Breast epithelium (tissue), 4 donors: Measurements from ENCODE around the gene SCG5. TPM values are rescaled to one million over a fixed set of nuclear protein-coding genes. Genes with fewer than 3 reads are reported as not detected.

Experiments used
- DNase-seq, 2 donors: peaks; one replicate each; pipeline ENCODE4 v3.0.0-alpha.2; 2019; ENCODE audit warnings: low spot score in 2 of 2
- H3K27ac ChIP-seq, 2 donors: fragments of 200-600 bp; sonication (generic) in 1 of 2; one replicate each; pipeline ENCODE4 v1.5.1; 2016 to 2019; ENCODE audit warnings: mild to moderate bottlenecking in 1 of 2
- H3K27me3 ChIP-seq, 2 donors: fragments of 200-600 bp; sonication (generic) in 1 of 2; one replicate each; pipeline versions ENCODE4 v1.5.1 to v1.6.0; 2017 to 2019; ENCODE audit warnings: control low read depth in 1 of 2, mild to moderate bottlenecking in 1 of 2
- H3K36me3 ChIP-seq: fragments of 200-600 bp; one replicate; pipeline ENCODE4 v1.5.1; 2019
- H3K4me1 ChIP-seq, 2 donors: fragments of 200-600 bp; sonication (generic); one replicate each; pipeline ENCODE4 v1.5.1; 2016 to 2019; ENCODE audit warnings: control low read depth in 1 of 2
- H3K4me3 ChIP-seq, 3 donors: fragments of 200-600 bp; sonication (generic); 1 replicate in 2 of 3; 2 replicates in 1 of 3; pipeline ENCODE4 v1.5.1; 2016 to 2019; ENCODE audit warnings: mild to moderate bottlenecking in 3 of 3, moderate library complexity in 2 of 3
- H3K9me3 ChIP-seq, 2 donors: fragments of 200-600 bp; sonication (generic) in 1 of 2; one replicate each; pipeline ENCODE4 v1.5.1; 2016 to 2019; ENCODE audit warnings: control low read depth in 1 of 2
- POLR2A ChIP-seq: fragments of 450-650 bp; IDR thresholded peaks from one replicate; pipeline ENCODE4 v1.6.1; 2016; ENCODE audit warnings: antibody characterized with exemption, mild to moderate bottlenecking, moderate library complexity
- POLR2AphosphoS5 ChIP-seq, 3 donors: sonication (generic); formaldehyde crosslinking; IDR thresholded peaks; one replicate each; pipeline ENCODE4 v1.6.1; 2017; ENCODE audit warnings: antibody characterized with exemption in 3 of 3
- intact Hi-C: fragments of 100-400 bp; cut with DNase I; formaldehyde crosslinking; loops from one replicate; pipeline ENCODE4 v1.15.1; 2023; ENCODE audit warnings: low total_unique reads
- total RNA-seq, 3 donors: library from RNA; depleted of rRNA; stranded (reverse); fragments of >200 nt; gene quantifications; one replicate each; pipeline ENCODE4 v1.1.0, GENCODE V29; 2016
- TF ChIP-seq, protein P1 (sequence below), 3 donors: fragments of 450-650 bp; IDR thresholded peaks; one replicate each; pipeline ENCODE4 v1.5.1; 2016 to 2017; ENCODE audit warnings: antibody characterized with exemption in 3 of 3, mild to moderate bottlenecking in 3 of 3, moderate library complexity in 3 of 3

The SCG5 gene
- total RNA-seq, 3 donors from 2014 or later, result 5.0 to 11.1 TPM; not detected in 1

- H3K4me1 ChIP-seq, result no peaks in the 10 kb centered on the region
- H3K27me3 ChIP-seq, result no peaks in the 10 kb centered on the region
- TF ChIP-seq POLR2A, result no peak
- TF ChIP-seq, protein P1, sequence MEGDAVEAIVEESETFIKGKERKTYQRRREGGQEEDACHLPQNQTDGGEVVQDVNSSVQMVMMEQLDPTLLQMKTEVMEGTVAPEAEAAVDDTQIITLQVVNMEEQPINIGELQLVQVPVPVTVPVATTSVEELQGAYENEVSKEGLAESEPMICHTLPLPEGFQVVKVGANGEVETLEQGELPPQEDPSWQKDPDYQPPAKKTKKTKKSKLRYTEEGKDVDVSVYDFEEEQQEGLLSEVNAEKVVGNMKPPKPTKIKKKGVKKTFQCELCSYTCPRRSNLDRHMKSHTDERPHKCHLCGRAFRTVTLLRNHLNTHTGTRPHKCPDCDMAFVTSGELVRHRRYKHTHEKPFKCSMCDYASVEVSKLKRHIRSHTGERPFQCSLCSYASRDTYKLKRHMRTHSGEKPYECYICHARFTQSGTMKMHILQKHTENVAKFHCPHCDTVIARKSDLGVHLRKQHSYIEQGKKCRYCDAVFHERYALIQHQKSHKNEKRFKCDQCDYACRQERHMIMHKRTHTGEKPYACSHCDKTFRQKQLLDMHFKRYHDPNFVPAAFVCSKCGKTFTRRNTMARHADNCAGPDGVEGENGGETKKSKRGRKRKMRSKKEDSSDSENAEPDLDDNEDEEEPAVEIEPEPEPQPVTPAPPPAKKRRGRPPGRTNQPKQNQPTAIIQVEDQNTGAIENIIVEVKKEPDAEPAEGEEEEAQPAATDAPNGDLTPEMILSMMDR (IDR thresholded peaks at IDR 0.05), result no peak
- no peak for TF ChIP-seq POLR2AphosphoS5 (IDR thresholded peaks at IDR 0.05)
- H3K4me3 ChIP-seq, result no peak overlapping the region
- intact Hi-C loops, result no loop called here
- H3K27ac ChIP-seq, result no peak overlapping the region
- H3K36me3 ChIP-seq, result no peaks in the 10 kb centered on the region
- no peak for DNase-seq
- H3K9me3 ChIP-seq, result no peaks in the 10 kb centered on the region
Measured at GRCh38 chr15:32687556-32687955, 46.0 kb downstream of the SCG5 start.

DNA sequence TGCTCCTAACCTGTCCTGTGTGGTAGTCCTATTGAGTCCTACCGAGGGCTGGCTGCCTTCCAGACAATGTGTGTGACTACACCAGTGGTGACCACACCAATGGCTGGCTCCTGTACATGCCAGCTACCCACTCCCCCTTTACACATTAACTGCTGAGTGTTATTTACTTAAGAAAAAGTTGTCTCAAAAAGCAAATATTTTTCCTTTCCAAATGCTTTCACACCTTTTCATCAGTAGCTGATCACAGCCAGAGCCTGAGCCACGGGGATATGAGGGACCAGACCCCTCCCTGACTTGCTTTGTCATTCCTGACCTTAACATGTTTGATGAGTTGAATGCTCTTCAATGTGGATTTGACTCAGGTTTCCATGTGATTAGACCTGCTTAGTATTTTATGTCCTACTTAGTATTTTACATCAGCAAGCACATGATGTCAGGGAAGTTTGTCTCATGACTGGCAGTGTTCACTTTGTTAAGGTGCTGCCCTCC lies 46.7 kb downstream of the SCG5 start:
- Histone ChIP-seq H3K27ac (no peak overlapping the region), H3K27me3 (no peaks in the 10 kb centered on the region), H3K9me3 (no peaks in the 10 kb centered on the region), H3K36me3 (no peaks in the 10 kb centered on the region), H3K4me1 (no peaks in the 10 kb centered on the region), H3K4me3 (no peak overlapping the region)
- intact Hi-C loops, result no loop called here
- no peak for TF ChIP-seq POLR2A
- TF ChIP-seq, protein P1 (IDR thresholded peaks at IDR 0.05), result no peak
- DNase-seq, result no peak

DNA sequence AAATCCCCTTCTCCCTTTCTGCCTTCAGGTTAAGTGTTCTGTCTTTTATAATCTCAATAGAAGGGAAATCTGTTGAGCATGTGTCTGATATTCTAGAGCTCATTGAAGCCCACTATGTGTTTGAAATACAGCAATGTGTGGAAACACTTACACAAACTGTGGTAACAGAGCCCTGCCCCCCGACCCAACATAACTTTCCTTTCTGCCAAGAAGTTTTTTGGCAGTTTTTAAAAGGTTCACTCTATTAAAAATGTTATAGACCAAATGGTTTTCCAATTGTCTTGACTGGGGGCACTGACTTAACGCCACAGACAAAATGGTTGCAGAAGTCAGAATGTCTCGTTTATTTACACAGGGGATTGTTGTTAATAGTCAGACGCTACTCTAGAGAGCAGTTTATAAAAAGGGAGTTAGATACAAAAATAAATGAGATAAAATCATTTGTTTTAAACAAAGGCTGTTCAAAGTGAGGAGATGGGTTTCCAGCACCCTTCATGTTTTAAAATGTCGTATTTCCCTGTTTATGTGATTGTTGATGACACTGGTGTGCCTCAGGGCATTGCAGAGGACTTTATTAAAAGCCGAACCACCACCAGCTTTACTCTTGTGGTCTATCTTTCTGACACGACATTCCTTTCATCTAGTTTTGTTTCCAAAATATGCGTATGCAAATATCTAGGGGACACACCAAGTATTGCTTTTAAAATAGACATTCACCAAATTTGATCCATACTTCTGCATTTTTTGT lies 49.6 kb downstream of the SCG5 start:
- no peak for DNase-seq
- no peaks in the 10 kb centered on the region for H3K9me3 ChIP-seq
- H3K36me3 ChIP-seq, result no peaks in the 10 kb centered on the region
- no peak for TF ChIP-seq POLR2A
- no peak for TF ChIP-seq POLR2AphosphoS5 (IDR thresholded peaks at IDR 0.05)
- TF ChIP-seq, protein P1 (IDR thresholded peaks at IDR 0.05), result no peak
- H3K4me3 ChIP-seq, result no peak overlapping the region
- no peak overlapping the region for H3K27ac ChIP-seq
- H3K27me3 ChIP-seq, result no peaks in the 10 kb centered on the region
- no peaks in the 10 kb centered on the region for H3K4me1 ChIP-seq
- intact Hi-C loops, result no loop called here

DNA sequence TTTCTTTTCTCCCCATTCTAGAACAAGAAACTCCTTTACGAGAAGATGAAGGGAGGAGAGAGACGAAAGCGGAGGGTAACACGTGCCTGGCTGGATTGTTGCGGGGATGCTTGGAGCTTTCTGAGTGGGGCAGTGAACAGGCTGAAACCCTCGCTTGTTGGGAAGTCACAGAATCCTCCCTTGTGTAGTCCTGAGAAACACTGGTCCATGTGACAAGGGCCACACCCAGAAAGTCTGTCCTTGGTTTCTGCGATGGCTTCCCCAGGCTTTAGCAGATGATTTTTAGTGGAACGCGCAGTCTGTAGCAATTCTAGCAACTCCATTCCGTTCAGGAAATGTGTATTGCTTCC lies 50.2 kb downstream of the SCG5 start:
- intact Hi-C loops, result no loop called here
- no peaks in the 10 kb centered on the region for H3K27me3 ChIP-seq
- H3K9me3 ChIP-seq, result no peaks in the 10 kb centered on the region
- H3K4me3 ChIP-seq, result no peak overlapping the region
- no peaks in the 10 kb centered on the region for H3K4me1 ChIP-seq
- DNase-seq, result no peak
- no peak overlapping the region for H3K27ac ChIP-seq
- no peaks in the 10 kb centered on the region for H3K36me3 ChIP-seq
- TF ChIP-seq POLR2AphosphoS5 (IDR thresholded peaks at IDR 0.05), result no peak
- TF ChIP-seq, protein P1 (IDR thresholded peaks at IDR 0.05), result no peak
- TF ChIP-seq POLR2A, result no peak

DNA sequence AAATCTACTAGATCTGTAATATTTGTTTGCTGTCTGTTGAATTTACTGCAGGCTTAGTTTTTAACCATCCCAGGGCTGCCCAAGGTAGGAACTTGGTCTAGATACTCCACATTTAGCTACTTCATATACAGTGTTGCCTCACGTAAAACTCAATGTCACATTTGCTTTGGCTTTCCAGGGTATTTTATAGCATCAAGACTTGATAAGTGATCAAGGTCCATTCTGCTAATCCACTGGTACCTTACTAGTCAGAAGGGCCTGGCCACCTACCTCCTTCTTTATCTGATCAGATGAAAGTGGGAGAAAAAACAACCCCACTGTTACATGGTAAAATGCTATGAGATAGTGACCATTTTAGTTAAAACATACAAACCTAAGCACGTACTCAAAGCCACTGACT lies 50.8 kb downstream of the SCG5 start:
- Histone ChIP-seq H3K4me1 (no peaks in the 10 kb centered on the region), H3K36me3 (no peaks in the 10 kb centered on the region), H3K27ac (no peak overlapping the region), H3K4me3 (no peak overlapping the region), H3K27me3 (no peaks in the 10 kb centered on the region), H3K9me3 (no peaks in the 10 kb centered on the region)
- DNase-seq, result no peak
- TF ChIP-seq POLR2AphosphoS5 (IDR thresholded peaks at IDR 0.05), result no peak
- TF ChIP-seq, protein P1 (IDR thresholded peaks at IDR 0.05), result no peak
- TF ChIP-seq POLR2A, result no peak
- intact Hi-C loops, result no loop called here
